IMR-90 (cell line): ENCODE results near the gene CFH. TPM values are rescaled to one million over a fixed set of nuclear protein-coding genes. Genes with fewer than 3 reads are reported as not detected.

Experiments used
- ATAC-seq: fragments of 200-7000 bp; cut with Tn5 transposase; 2 replicates; pipeline ENCODE4 v1.9.1; 2020; ENCODE audit warnings: low read depth, mild to moderate bottlenecking, moderate library complexity
- BruUV-seq: library from RNA; stranded (reverse); fragments of 400-500 nt; replicated peaks from 2 replicates; lab custom pipeline; 2021; lab: Mats Ljungman, UMichigan
- CTCF ChIA-PET: fragments of 300-600 bp; formaldehyde crosslinking; extraction: SDS; loops from one replicate; lab custom pipeline; 2021; ENCODE audit warnings: antibody characterized with exemption; lab: Yijun Ruan, JAX
- POLR2A ChIA-PET: fragments of 300-600 bp; sonication (Branson Sonifier 250); formaldehyde crosslinking; loops from one replicate; lab custom pipeline; 2022; ENCODE audit warnings: antibody characterized with exemption; ENCODE audit not compliant: unreplicated experiment; lab: Charles Lee
- DNase-seq: peaks from one replicate; pipeline ENCODE4 v3.0.0; 2013
- H2AFZ ChIP-seq: replicated peaks from 2 replicates; pipeline ENCODE3; 2013; ENCODE audit warnings: low read length, mild to moderate bottlenecking; ENCODE audit not compliant: poor library complexity
- H2AK5ac ChIP-seq: 2 replicates; pipeline ENCODE4 v1.6.1; 2013; ENCODE audit warnings: low read depth, low read length, inconsistent platforms
- H2AK9ac ChIP-seq: replicated peaks from 2 replicates; pipeline ENCODE3; 2013; ENCODE audit warnings: mild to moderate bottlenecking, low read depth, low read length, moderate library complexity; ENCODE audit not compliant: poor library complexity
- H2BK120ac ChIP-seq: 2 replicates; pipeline ENCODE4 v1.6.1; 2013; ENCODE audit warnings: low read depth, low read length, inconsistent platforms
- H2BK15ac ChIP-seq: 3 replicates; pipeline ENCODE4 v1.6.1; 2013; ENCODE audit warnings: low read depth, low read length, inconsistent platforms
- H2BK20ac ChIP-seq: 2 replicates; pipeline ENCODE4 v1.6.1; 2013; ENCODE audit warnings: low read depth, mild to moderate bottlenecking, inconsistent platforms, low read length, moderate library complexity
- H2BK5ac ChIP-seq: 2 replicates; pipeline ENCODE4 v1.6.1; 2013; ENCODE audit warnings: mild to moderate bottlenecking, low read depth, low read length, inconsistent platforms; ENCODE audit not compliant: poor library complexity, severe bottlenecking
- H3K14ac ChIP-seq: replicated peaks from 2 replicates; pipeline ENCODE4 v1.6.1; 2013; ENCODE audit warnings: low read depth, low read length, inconsistent platforms
- H3K18ac ChIP-seq: 2 replicates; pipeline ENCODE4 v1.6.1; 2013; ENCODE audit warnings: low read depth, low read length, control low read depth
- H3K23ac ChIP-seq: 2 replicates; pipeline ENCODE4 v1.6.1; 2013; ENCODE audit warnings: low read depth, low read length, inconsistent platforms
- H3K27ac ChIP-seq: 2 replicates; pipeline ENCODE4 v1.5.1; 2013; ENCODE audit warnings: mild to moderate bottlenecking, control low read depth, low read length; ENCODE audit not compliant: insufficient read depth
- H3K27me3 ChIP-seq: 2 replicates; pipeline ENCODE4 v1.6.1; 2013; ENCODE audit warnings: low read length; ENCODE audit not compliant: control insufficient read depth, insufficient read depth
- H3K36me3 ChIP-seq: 2 replicates; pipeline ENCODE4 v1.6.1; 2013; ENCODE audit warnings: low read length, mixed read lengths; ENCODE audit not compliant: control insufficient read depth, insufficient read depth
- H3K4ac ChIP-seq: 2 replicates; pipeline ENCODE4 v1.6.1; 2013; ENCODE audit warnings: low read depth, low read length, inconsistent platforms
- H3K4me1 ChIP-seq: 2 replicates; pipeline ENCODE4 v1.6.1; 2013; ENCODE audit warnings: low read length, mixed read lengths; ENCODE audit not compliant: control insufficient read depth, insufficient read depth
- H3K4me2 ChIP-seq: 2 replicates; pipeline ENCODE4 v1.6.1; 2013; ENCODE audit warnings: low read depth, mild to moderate bottlenecking, control low read depth, low read length, moderate library complexity
- H3K4me3 ChIP-seq: 2 replicates; pipeline ENCODE4 v1.5.1; 2013; ENCODE audit warnings: low read depth, mild to moderate bottlenecking, control low read depth, low read length, moderate library complexity; ENCODE audit not compliant: insufficient read depth
- H3K56ac ChIP-seq: 2 replicates; pipeline ENCODE4 v1.6.1; 2013; ENCODE audit warnings: low read length, inconsistent platforms; ENCODE audit not compliant: insufficient read depth; ENCODE audit errors: extremely low read depth
- H3K79me1 ChIP-seq, 2 experiments: 2 replicates each; pipeline ENCODE4 v1.6.1; 2013; ENCODE audit warnings: low read length in 2 of 2, inconsistent platforms in 1 of 2, low read depth in 1 of 2
- H3K9ac ChIP-seq: 2 replicates; pipeline ENCODE4 v1.6.1; 2013; ENCODE audit warnings: low read depth, low read length, control low read depth
- H3K9me1 ChIP-seq: 2 replicates; pipeline ENCODE4 v1.6.1; 2013; ENCODE audit warnings: low read length, inconsistent platforms; ENCODE audit not compliant: insufficient read depth
- H3K9me3 ChIP-seq: 2 replicates; pipeline ENCODE4 v1.6.1; 2013; ENCODE audit warnings: low read length; ENCODE audit not compliant: control insufficient read depth, insufficient read depth
- H4K20me1 ChIP-seq: 2 replicates; pipeline ENCODE4 v1.6.1; 2013; ENCODE audit warnings: low read length, inconsistent platforms; ENCODE audit not compliant: insufficient read depth
- H4K5ac ChIP-seq: 2 replicates; pipeline ENCODE4 v1.6.1; 2013; ENCODE audit warnings: mild to moderate bottlenecking, low read depth, low read length, control low read depth
- H4K8ac ChIP-seq, 2 experiments: 2 replicates each; pipeline ENCODE4 v1.6.1; 2013; ENCODE audit warnings: low read depth in 2 of 2, low read length in 2 of 2, control low read depth in 1 of 2, inconsistent platforms in 1 of 2
- H4K91ac ChIP-seq: 2 replicates; pipeline ENCODE4 v1.6.1; 2013; ENCODE audit warnings: low read depth, low read length, inconsistent platforms; ENCODE audit not compliant: insufficient read depth
- BHLHE40 ChIP-seq: fragments of 150-350 bp; IDR thresholded peaks from 2 replicates; pipeline ENCODE4 v1.6.1; 2016; ENCODE audit warnings: mild to moderate bottlenecking, low read depth, low read length
- CEBPB ChIP-seq: IDR thresholded peaks from 2 replicates; pipeline ENCODE4 v1.6.1; 2012; ENCODE audit warnings: low read depth, low read length, improper control_type of control experiment
- CHD1 ChIP-seq: IDR thresholded peaks from 2 replicates; pipeline ENCODE4 v1.6.1; 2012; ENCODE audit warnings: low read depth, low read length, improper control_type of control experiment
- ELK1 ChIP-seq: fragments of 150-350 bp; IDR thresholded peaks from 2 replicates; pipeline ENCODE4 v1.6.1; 2016; ENCODE audit warnings: low read depth, mild to moderate bottlenecking, low read length, moderate library complexity, borderline replicate concordance
- FOS ChIP-seq: fragments of 150-350 bp; IDR thresholded peaks from 2 replicates; pipeline ENCODE4 v1.6.1; 2016; ENCODE audit warnings: low read depth, low read length
- MAFK ChIP-seq: IDR thresholded peaks from 2 replicates; pipeline ENCODE4 v1.6.1; 2012; ENCODE audit warnings: low read depth, low read length, improper control_type of control experiment
- MXI1 ChIP-seq: IDR thresholded peaks from 2 replicates; pipeline ENCODE4 v1.6.1; 2012; ENCODE audit warnings: low read depth, mild to moderate bottlenecking, low read length, moderate library complexity, borderline replicate concordance
- NFE2L2 ChIP-seq: fragments of 150-350 bp; IDR thresholded peaks from 2 replicates; pipeline ENCODE4 v1.6.1; 2016; ENCODE audit warnings: low read depth, mild to moderate bottlenecking, low read length
- POLR2A ChIP-seq: IDR thresholded peaks from 2 replicates; pipeline ENCODE4 v1.6.1; 2012; ENCODE audit warnings: mild to moderate bottlenecking, low read depth, low read length
- RAD21 ChIP-seq: IDR thresholded peaks from 2 replicates; pipeline ENCODE4 v1.6.1; 2012; ENCODE audit warnings: low read length, improper control_type of control experiment
- RCOR1 ChIP-seq: IDR thresholded peaks from 2 replicates; pipeline ENCODE4 v1.6.1; 2012; ENCODE audit warnings: mild to moderate bottlenecking, low read length, improper control_type of control experiment; ENCODE audit not compliant: insufficient replicate concordance
- RFX5 ChIP-seq: IDR thresholded peaks from 2 replicates; pipeline ENCODE4 v1.8.0; 2012; ENCODE audit warnings: low read depth, mild to moderate bottlenecking, low read length, moderate library complexity
- USF2 ChIP-seq: fragments of 150-350 bp; IDR thresholded peaks from 2 replicates; pipeline ENCODE4 v1.6.1; 2017; ENCODE audit warnings: mild to moderate bottlenecking, antibody characterized with exemption, low read length, low read depth
- WGBS, 2 experiments: methylation state at CpG; one replicate each; pipeline versions ENCODE4 v1.1.5 to v1.1.7; 2013; ENCODE audit warnings: missing lambda C conversion rate in 2 of 2; ENCODE audit not compliant: insufficient read length in 1 of 2; ENCODE audit errors: extremely low coverage in 2 of 2; 5-methylcytosine and 5-hydroxymethylcytosine counted together
- dilution Hi-C: fragments of 300-500 bp; cut with HindIII; formaldehyde crosslinking; loops from one replicate; pipeline ENCODE4 v1.14.3; 2018; ENCODE audit warnings: low sequenced_read_pairs; ENCODE audit not compliant: unreplicated experiment
- in situ Hi-C: fragments of 300-500 bp; cut with MboI; formaldehyde crosslinking; loops from 3 replicates; pipeline ENCODE4 v1.14.3; 2019; ENCODE audit warnings: low sequenced_read_pairs, inconsistent platforms, mixed read lengths
- intact Hi-C: fragments of 100-400 bp; cut with micrococcal nuclease; formaldehyde crosslinking; loops from 2 replicates; pipeline ENCODE4 v1.10.0; 2022
- polyA plus RNA-seq, 3 experiments: library from polyadenylated mRNA; depleted of rRNA; stranded (reverse); fragments of >200 nt; gene quantifications; 2 replicates each; pipeline ENCODE4 v1.2.3, GENCODE V29; 2012; ENCODE audit warnings: low replicate concordance in 1 of 3
- total RNA-seq: library from RNA; depleted of rRNA; stranded (reverse); fragments of >200 nt; gene quantifications from 2 replicates; pipeline ENCODE4 v1.2.3, GENCODE V29; 2012

CFH gene
- total and polyA plus RNA-seq, 2 of the 4 experiments (the other 2 are of a cell fraction): 6.3 to 12.1 TPM

- no peak overlapping the region for H2AK9ac ChIP-seq
- POLR2A ChIA-PET: no interaction called here
- in situ Hi-C loops: no loop called here
These were observed 1.4 kb upstream of the CFH start for GRCh38 chr1:196650403-196650802.

More at GRCh38 chr1:196650403-196650802, 1.4 kb upstream of the CFH start:
- Histone ChIP-seq H3K4ac (peak overlapping the region; percentile 43; the same call in 1 of the 2 replicates), H3K9me1 (no peaks in the 10 kb centered on the region), H4K91ac (no peak overlapping the region), H3K36me3 (no peaks in the 10 kb centered on the region), H2BK20ac (no peak overlapping the region), H4K8ac (no peak overlapping the region), H3K79me1 (no peaks in the 10 kb centered on the region; a peak in 1 of 4 replicates), H3K18ac (no peak overlapping the region), H3K4me3 (no peak overlapping the region), H3K27me3 (no peaks in the 10 kb centered on the region), H2BK15ac (no peak overlapping the region), H4K5ac (no peak overlapping the region), H3K4me1 (0 out of 2 replicates have a peak, but pooled peaks cover 2% of the 10 kb centered on the region), H3K14ac (no peak overlapping the region), H2BK120ac (no peak overlapping the region), H3K4me2 (no peak overlapping the region), H4K20me1 (no peaks in the 10 kb centered on the region), H3K9me3 (no peaks in the 10 kb centered on the region), H3K27ac (no peak overlapping the region), H2AFZ (no peak overlapping the region), H3K56ac (no peak overlapping the region), H3K9ac (no peak overlapping the region), H2BK5ac (no peak overlapping the region), H2AK5ac (no peak overlapping the region), H3K23ac (no peak overlapping the region)
- dilution Hi-C loops (loop anchor here (25.0 kb wide), 1 partner anchor 313 kb away; no protein-coding TSS in a partner anchor), intact Hi-C loops (loop anchor here (5.0 kb wide), 2 partner anchors 43 to 498 kb away; partner anchors contain the start of gene KCNT2)
- 73% methylated on average over 5 of the region's 12 CpGs; no CpG with 5 or more reads in 1 of the 2 experiments for WGBS, 2 experiments
- TF ChIP-seq MAFK: no peak
- TF ChIP-seq POLR2A: no peak
- no peak for TF ChIP-seq RCOR1
- TF ChIP-seq CHD1: no peak
- TF ChIP-seq USF2: no peak
- no peak for TF ChIP-seq RAD21
- TF ChIP-seq ELK1: no peak
- no peak for TF ChIP-seq BHLHE40
- TF ChIP-seq FOS: no peak
- TF ChIP-seq RFX5: no peak
- TF ChIP-seq CEBPB: no peak
- no peak for TF ChIP-seq NFE2L2
- TF ChIP-seq MXI1: no peak
- DNase-seq (no peak), ATAC-seq (no peak)
- CTCF ChIA-PET: no interaction called here
- BruUV-seq: no TSS peak
